ENCODE results near the gene ARL6.

The ARL6 gene

DNA sequence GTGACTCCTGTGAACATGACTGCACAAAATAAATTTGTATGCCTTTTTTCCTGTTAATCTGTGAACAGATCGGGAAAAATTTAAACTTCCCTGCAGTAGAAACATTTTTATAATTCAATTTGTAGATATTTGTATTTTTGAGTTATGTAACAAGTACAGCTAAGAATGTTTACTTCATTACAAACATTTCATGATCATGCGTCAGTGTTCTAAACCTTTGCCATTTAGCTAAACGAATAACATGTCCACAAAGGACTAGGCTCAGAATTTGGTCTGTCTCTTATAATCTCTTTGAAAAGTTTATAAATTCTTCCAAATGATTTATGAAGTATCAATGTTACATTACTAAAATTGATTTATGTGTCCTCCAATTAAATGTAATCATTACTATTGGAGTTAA lies 39.9 kb downstream of the ARL6 start:
- TF ChIP-seq EP300 (IDR thresholded peaks at IDR 0.05; ENCODE audit: borderline replicate concordance): no peak
- no peak for TF ChIP-seq FOXM1 (IDR thresholded peaks at IDR 0.05; ENCODE audit: borderline replicate concordance, low read depth)
- TF ChIP-seq, protein P1, sequence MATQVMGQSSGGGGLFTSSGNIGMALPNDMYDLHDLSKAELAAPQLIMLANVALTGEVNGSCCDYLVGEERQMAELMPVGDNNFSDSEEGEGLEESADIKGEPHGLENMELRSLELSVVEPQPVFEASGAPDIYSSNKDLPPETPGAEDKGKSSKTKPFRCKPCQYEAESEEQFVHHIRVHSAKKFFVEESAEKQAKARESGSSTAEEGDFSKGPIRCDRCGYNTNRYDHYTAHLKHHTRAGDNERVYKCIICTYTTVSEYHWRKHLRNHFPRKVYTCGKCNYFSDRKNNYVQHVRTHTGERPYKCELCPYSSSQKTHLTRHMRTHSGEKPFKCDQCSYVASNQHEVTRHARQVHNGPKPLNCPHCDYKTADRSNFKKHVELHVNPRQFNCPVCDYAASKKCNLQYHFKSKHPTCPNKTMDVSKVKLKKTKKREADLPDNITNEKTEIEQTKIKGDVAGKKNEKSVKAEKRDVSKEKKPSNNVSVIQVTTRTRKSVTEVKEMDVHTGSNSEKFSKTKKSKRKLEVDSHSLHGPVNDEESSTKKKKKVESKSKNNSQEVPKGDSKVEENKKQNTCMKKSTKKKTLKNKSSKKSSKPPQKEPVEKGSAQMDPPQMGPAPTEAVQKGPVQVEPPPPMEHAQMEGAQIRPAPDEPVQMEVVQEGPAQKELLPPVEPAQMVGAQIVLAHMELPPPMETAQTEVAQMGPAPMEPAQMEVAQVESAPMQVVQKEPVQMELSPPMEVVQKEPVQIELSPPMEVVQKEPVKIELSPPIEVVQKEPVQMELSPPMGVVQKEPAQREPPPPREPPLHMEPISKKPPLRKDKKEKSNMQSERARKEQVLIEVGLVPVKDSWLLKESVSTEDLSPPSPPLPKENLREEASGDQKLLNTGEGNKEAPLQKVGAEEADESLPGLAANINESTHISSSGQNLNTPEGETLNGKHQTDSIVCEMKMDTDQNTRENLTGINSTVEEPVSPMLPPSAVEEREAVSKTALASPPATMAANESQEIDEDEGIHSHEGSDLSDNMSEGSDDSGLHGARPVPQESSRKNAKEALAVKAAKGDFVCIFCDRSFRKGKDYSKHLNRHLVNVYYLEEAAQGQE (IDR thresholded peaks at IDR 0.05; ENCODE audit: low read depth): no peak
- no peak for TF ChIP-seq YY1 (IDR thresholded peaks at IDR 0.05; ENCODE audit: low read depth)
- TF ChIP-seq, protein P2, sequence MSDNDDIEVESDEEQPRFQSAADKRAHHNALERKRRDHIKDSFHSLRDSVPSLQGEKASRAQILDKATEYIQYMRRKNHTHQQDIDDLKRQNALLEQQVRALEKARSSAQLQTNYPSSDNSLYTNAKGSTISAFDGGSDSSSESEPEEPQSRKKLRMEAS (IDR thresholded peaks at IDR 0.05): no peak
- TF ChIP-seq CREB1 (IDR thresholded peaks at IDR 0.05; ENCODE audit: low read depth): no peak
- TF ChIP-seq ZBTB7A (IDR thresholded peaks at IDR 0.05; ENCODE audit: low read depth): no peak
- no peak for TF ChIP-seq RAD21 (IDR thresholded peaks at IDR 0.05; ENCODE audit: low read depth)
- TF ChIP-seq, protein P3, sequence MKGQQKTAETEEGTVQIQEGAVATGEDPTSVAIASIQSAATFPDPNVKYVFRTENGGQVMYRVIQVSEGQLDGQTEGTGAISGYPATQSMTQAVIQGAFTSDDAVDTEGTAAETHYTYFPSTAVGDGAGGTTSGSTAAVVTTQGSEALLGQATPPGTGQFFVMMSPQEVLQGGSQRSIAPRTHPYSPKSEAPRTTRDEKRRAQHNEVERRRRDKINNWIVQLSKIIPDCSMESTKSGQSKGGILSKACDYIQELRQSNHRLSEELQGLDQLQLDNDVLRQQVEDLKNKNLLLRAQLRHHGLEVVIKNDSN (IDR thresholded peaks at IDR 0.05): no peak
- TF ChIP-seq EGR1 (IDR thresholded peaks at IDR 0.05): no peak
- TF ChIP-seq CEBPB (IDR thresholded peaks at IDR 0.05): no peak
- TF ChIP-seq TCF12 (IDR thresholded peaks at IDR 0.05; ENCODE audit: low read depth): no peak
- no peak for TF ChIP-seq TAF1 (IDR thresholded peaks at IDR 0.05; ENCODE audit: low read depth)
- no peak for TF ChIP-seq NFIC (IDR thresholded peaks at IDR 0.05)
- no peak for TF ChIP-seq TEAD4 (IDR thresholded peaks at IDR 0.05)

DNA sequence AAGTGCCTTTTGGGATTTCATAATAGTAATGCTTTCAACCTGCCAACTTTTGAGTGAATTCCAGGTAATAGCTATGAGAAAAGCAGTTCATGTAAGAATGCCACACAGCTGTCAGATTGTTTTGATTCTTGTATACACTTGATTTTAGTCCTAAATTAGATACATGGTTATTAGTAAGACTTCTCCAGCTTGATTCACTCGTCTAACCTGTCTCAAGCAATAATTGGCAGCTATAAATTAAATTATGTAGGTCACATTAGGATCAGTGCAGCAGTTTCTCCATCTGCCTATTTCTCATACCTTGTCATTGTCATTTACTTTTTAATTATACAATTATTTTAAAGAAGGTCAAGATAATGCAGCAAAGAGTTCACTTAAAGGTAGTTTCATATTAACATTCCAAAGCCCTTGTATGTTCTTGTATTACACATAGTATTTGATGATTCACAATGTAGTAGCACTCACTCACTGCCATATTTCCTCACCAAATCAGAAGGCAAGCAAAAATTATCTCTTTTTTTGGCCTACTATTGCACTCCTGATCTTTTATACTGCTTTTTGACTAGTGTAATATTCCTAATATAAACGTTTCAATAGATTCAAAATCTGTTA lies 46.3 kb downstream of the ARL6 start:
- TF ChIP-seq CEBPB (IDR thresholded peaks at IDR 0.05): no peak
- TF ChIP-seq EP300 (IDR thresholded peaks at IDR 0.05; ENCODE audit: borderline replicate concordance): no peak
- TF ChIP-seq RAD21 (IDR thresholded peaks at IDR 0.05; ENCODE audit: low read depth): no peak
- TF ChIP-seq, protein P2 (IDR thresholded peaks at IDR 0.05): no peak
- TF ChIP-seq TEAD4 (IDR thresholded peaks at IDR 0.05): no peak
- no peak for TF ChIP-seq NFIC (IDR thresholded peaks at IDR 0.05)
- no peak for TF ChIP-seq TCF12 (IDR thresholded peaks at IDR 0.05; ENCODE audit: low read depth)
- TF ChIP-seq TAF1 (IDR thresholded peaks at IDR 0.05; ENCODE audit: low read depth): no peak
- TF ChIP-seq FOXM1 (IDR thresholded peaks at IDR 0.05; ENCODE audit: borderline replicate concordance, low read depth): no peak

DNA sequence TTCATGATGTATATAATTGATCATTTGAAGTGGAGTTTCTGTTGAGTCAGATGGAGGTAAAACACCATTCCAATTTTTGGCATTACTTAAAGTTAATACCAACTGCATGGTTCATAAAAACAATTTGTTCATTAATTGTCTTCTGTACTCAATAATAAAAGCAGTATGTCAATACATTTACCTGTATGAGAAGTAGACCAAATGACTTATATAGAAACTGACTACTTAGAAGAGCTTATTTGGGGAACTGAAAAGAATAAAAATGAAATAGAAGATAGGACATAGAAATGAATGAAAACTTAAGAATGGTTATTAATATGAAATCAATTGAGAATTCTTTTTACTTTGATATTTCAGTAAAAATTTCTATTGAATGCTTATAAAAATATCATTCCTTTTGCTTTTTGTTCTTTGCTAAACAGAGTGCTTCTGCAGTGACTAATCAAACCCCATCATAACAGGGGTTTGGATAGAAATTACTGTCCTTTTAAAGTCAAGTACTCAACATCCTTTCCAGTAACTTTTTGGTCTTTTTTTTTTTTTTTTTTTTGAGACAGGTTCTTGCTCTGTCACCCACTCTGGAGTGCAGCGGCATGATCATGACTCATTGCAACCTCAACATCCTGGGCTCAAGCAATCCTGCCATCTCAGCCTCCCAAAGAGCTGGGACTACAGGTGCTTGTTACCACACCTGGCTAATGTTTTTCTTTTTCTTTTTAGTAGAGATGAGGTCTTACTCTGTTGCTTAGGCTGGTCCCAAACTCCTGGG lies 50.8 kb downstream of the ARL6 start:
- TF ChIP-seq, protein P3 (IDR thresholded peaks at IDR 0.05): no peak
- TF ChIP-seq, protein P2 (IDR thresholded peaks at IDR 0.05): no peak
- no peak for TF ChIP-seq TCF12 (IDR thresholded peaks at IDR 0.05; ENCODE audit: low read depth)
- no peak for TF ChIP-seq RAD21 (IDR thresholded peaks at IDR 0.05; ENCODE audit: low read depth)
- no peak for TF ChIP-seq EP300 (IDR thresholded peaks at IDR 0.05; ENCODE audit: borderline replicate concordance)

DNA sequence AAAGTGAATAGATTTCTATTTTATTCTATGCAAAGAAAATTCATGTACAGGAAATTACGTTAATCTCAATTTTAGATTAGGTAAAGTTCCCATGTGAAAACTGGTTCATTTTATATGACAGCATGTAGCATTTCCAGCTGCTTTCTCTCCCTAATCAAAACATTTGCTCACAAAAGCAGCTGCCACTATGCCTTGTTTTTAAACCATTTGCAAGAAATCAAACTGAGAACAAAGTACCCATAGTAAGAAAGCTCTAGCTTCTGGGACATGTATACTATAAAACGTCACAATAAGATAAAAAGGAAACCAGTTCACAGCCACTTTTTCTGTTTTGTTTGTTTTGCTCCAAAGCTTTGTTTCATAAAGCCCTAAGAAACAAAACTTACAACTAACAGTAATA lies 52.3 kb downstream of the ARL6 start:
- TF ChIP-seq EGR1 (IDR thresholded peaks at IDR 0.05): no peak
- no peak for TF ChIP-seq CREB1 (IDR thresholded peaks at IDR 0.05; ENCODE audit: low read depth)
- no peak for TF ChIP-seq TAF1 (IDR thresholded peaks at IDR 0.05; ENCODE audit: low read depth)
- no peak for TF ChIP-seq CEBPB (IDR thresholded peaks at IDR 0.05)
- TF ChIP-seq, protein P3 (IDR thresholded peaks at IDR 0.05): no peak
- no peak for TF ChIP-seq ZBTB7A (IDR thresholded peaks at IDR 0.05; ENCODE audit: low read depth)
- no peak for TF ChIP-seq NFIC (IDR thresholded peaks at IDR 0.05)
- TF ChIP-seq EP300 (IDR thresholded peaks at IDR 0.05; ENCODE audit: borderline replicate concordance): no peak
- TF ChIP-seq TCF12 (IDR thresholded peaks at IDR 0.05; ENCODE audit: low read depth): no peak
- no peak for TF ChIP-seq RAD21 (IDR thresholded peaks at IDR 0.05; ENCODE audit: low read depth)
- TF ChIP-seq, protein P2 (IDR thresholded peaks at IDR 0.05): no peak
- TF ChIP-seq, protein P1 (IDR thresholded peaks at IDR 0.05; ENCODE audit: low read depth): no peak
- no peak for TF ChIP-seq FOXM1 (IDR thresholded peaks at IDR 0.05; ENCODE audit: borderline replicate concordance, low read depth)
- no peak for TF ChIP-seq YY1 (IDR thresholded peaks at IDR 0.05; ENCODE audit: low read depth)
- no peak for TF ChIP-seq TEAD4 (IDR thresholded peaks at IDR 0.05)

Measured in Ishikawa (cell line).